Astrocyte of the cerebellum (primary cell): ENCODE measurements around the gene F8.
"Not testable (repeated sequence)": the region's sequence is repeated elsewhere in the genome, so short reads cannot be mapped to it uniquely, and the experiment has no call there.

Source experiments
- DNase-seq: peaks from one replicate; pipeline ENCODE4 v3.0.0-alpha.2; 2011; ENCODE audit warnings: low read depth
- H3K4me3 ChIP-seq: 2 replicates; pipeline ENCODE4 v1.5.1; 2011; ENCODE audit warnings: mild to moderate bottlenecking, low read depth, low read length, moderate library complexity
- CTCF ChIP-seq: IDR thresholded peaks from 2 replicates; pipeline ENCODE4 v1.5.1; 2012; ENCODE audit warnings: low read length, low read depth, moderate library complexity, mild to moderate bottlenecking; ENCODE audit errors: missing control alignments
- in situ Hi-C: cut with HindIII; loops from 2 replicates; pipeline ENCODE4 v1.10.0; 2017; ENCODE audit warnings: low sequenced_read_pairs

F8 gene

GRCh38 chrX:154834562-154834961 lies 188.0 kb downstream of the F8 start, which contains the start of gene SMIM9:
SMIM9 (minus strand) TSS chrX:154834662; CDS start chrX:154830856, 3,806 bp downstream.
- no peak for TF ChIP-seq CTCF
- in situ Hi-C loops = no loop called here
- DNase-seq = no peak
- no peak within 1 kb of the TSS for H3K4me3 ChIP-seq

DNA sequence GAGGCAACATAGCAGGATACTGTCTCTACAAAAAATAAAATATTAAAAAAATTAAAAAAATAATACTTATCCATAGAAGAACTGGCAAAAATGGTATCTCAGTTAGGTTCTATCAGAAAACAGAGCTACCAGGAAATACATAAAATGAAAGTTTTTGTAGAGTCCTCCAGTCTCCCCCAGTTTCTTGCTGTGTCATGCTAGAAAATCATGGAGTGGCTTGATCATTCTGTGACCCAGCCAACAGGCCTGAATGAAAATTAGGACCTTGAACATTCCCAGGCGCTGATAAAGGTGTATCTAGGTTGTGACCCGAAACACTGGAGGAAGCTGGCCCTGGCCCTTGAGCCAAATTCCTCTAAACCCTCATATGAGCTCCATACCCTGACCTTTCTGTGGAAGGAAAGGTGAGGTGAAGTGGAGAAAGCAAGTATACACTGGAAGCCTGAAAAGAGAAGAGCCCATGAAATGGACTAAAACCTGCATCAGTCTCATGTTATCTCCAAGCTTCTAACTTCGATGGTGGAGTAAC lies 188.7 kb downstream of the F8 start:
- no peak overlapping the region for H3K4me3 ChIP-seq
- in situ Hi-C loops = no loop called here
- DNase-seq = no peak
- TF ChIP-seq CTCF = no peak

DNA sequence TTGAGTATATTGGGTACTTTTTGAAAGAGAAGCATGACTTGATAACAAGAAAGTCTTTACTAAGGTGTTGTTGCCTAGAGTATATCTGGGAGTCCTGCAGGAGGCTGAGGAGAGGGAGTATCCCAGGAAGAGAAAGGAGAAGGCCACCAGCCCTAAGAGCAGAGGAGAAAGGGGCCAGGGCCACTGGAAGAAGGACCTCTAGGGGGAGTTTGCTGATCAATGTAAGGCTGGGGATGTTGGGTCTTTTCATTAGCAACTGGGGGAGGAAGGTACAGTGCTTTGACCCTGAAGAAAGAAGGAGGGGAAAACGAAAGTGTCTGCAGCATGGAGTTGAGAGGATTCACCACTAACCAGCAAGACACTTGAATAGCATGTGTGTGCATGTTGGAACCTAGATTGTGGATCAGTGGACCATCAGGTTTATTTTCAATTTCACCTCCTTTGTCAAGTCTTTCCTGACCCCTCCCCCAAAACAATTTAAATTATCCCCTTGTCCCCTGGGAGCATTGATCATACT lies 192.5 kb downstream of the F8 start:
- in situ Hi-C loops = no loop called here
- no peak for TF ChIP-seq CTCF
- DNase-seq = no peak
- no peak overlapping the region for H3K4me3 ChIP-seq

DNA sequence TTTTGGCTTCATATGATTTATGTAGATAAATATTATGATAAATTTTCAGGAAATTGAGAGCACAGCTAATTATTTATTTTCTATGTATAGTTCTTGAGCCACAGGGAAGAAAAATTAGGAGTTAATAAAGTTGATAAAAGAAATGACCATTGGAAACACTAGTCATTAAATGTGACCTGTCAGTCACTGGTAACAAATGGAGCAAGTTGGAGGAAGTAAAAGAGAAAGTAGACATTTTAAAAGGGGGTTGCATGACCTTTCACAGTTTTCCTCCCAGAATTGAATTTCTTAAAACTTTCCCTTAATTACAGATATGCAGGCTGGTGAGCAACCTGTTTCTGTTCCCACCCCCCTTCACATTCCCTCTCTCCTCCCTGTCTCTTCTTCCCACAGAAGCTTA lies 193.4 kb downstream of the F8 start:
- TF ChIP-seq CTCF = no peak
- in situ Hi-C loops = no loop called here
- no peak for DNase-seq
- no peak overlapping the region for H3K4me3 ChIP-seq

- H3K4me3 ChIP-seq = no peak overlapping the region
- TF ChIP-seq CTCF = no peak
- no peak for DNase-seq
- in situ Hi-C loops = no loop called here
These were observed 194.5 kb downstream of the F8 start for GRCh38 chrX:154828016-154828408.

GRCh38 chrX:154827194-154828015 lies 195.1 kb downstream of the F8 start:
- no peak for TF ChIP-seq CTCF
- DNase-seq = no peak
- H3K4me3 ChIP-seq = no peak overlapping the region
- in situ Hi-C loops = no loop called here

DNA sequence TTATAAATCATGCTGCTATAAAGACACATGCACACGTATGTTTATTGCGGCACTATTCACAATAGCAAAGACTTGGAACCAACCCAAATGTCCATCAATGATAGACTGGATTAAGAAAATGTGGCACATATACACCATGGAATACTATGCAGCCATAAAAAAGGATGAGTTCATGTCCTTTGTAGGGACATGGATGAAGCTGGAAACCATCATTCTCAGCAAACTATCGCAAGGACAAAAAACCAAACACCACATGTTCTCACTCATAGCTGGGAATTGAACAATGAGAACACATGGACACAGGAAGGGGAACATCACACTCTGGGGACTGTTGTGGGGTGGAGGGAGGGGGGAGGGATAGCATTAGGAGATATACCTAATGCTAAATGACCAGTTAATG lies 196.9 kb downstream of the F8 start:
- in situ Hi-C loops, DNase-seq, H3K4me3 ChIP-seq: not testable (repeated sequence)
